ENCODE results near the gene LRRC37A3.
"Not testable (repeated sequence)": the region's sequence is repeated elsewhere in the genome, so short reads cannot be mapped to it uniquely, and the experiment has no call there.

Gene LRRC37A3
- long read RNA-seq, donor 1: 0 reads
- long read RNA-seq, donor 2: 0 reads
- long read RNA-seq, donor 3, partial matches to known transcripts: 0 of 1 reads
- long read RNA-seq, donor 3, other reads (novel, unspliced or antisense): 0 of 1 reads
- long read RNA-seq, donor 4, partial matches to known transcripts: 7 of 8 reads
- long read RNA-seq, donor 4, other reads (novel, unspliced or antisense): 0 of 8 reads
- long read RNA-seq, donor 5: 0 reads
- long read RNA-seq, donor 6: 0 reads
- long read RNA-seq, donor 7: 0 reads
- long read RNA-seq, donor 8, full-length matches to known transcripts: 1 of 1 reads
- long read RNA-seq, donor 8, partial matches to known transcripts: 0 of 1 reads
- long read RNA-seq, donor 8, other reads (novel, unspliced or antisense): 0 of 1 reads

- DNase-seq: peak; percentile 99
Observed at GRCh38 chr17:64919289-64920025, at the start of gene LRRC37A3. Gene LRRC37A3, minus strand, starts transcription at chr17:64919478. Its CDS starts 22,221 bp downstream, at chr17:64897257.

GRCh38 chr17:64965873-64966287 lies 46.6 kb upstream of the LRRC37A3 start:
- peak; percentile 72 for DNase-seq

- DNase-seq: not testable (repeated sequence)
Observed at GRCh38 chr17:64965256-64965872, 46.1 kb upstream of the LRRC37A3 start.

DNA sequence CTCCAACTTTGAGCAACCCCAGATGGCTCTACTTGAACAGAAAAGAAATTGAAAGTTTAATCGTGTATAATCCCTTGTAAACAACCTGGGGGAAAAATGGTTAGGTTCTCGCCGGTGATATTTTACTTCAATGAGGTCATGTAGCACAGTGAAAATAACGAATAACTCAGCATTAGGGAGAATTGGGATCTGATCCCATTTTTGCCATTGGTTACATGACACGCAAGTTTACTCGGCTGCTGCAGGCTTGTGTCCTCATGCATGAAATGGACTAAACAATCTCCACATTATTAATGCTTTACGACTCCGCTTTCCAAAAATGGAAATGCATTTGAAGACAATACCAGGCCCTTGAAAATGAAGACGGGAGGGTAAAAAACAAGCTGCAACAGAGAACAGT lies 45.5 kb upstream of the LRRC37A3 start:
- DNase-seq: no peak

- not testable (repeated sequence) for DNase-seq
Observed at GRCh38 chr17:64963814-64964213, 44.5 kb upstream of the LRRC37A3 start.

DNA sequence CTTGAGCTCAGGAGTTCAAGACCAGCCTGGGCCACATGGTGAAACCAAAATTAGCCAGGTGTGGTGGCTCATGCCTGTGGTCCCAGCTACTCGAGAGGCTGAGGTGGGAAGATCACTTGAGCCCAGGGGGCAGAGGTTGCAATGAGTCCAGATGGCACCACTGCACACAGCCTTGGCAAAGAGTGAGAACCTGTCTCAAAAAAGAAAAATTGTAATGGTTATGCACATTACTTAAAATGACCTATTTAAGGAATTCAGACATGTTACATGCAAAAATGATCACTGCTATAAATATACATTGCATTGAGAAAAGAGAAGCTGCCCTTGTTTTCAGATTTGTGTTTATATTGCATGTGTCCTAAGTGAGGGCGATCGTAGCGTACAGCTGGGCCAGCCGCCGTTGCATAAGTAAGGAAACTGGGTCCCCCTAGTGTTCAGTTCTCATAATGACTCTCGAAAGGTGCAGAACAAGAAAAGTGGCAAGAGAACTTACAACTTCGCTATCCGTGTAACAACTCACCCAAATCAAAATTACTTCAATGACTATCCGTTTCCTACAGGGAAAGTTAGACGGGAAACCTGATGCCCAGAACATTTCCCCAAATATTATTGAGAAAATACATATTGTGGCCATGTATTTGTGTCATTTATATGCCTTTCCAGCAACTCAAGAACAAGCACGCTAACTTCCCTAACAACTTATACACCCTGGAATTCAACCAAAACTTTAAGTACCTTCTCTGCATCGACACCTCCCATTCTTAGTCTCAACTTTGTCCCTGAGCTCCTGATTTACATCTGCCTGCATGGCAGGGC lies 42.5 kb upstream of the LRRC37A3 start:
- peak; percentile 35 for DNase-seq

GRCh38 chr17:64951877-64952276 lies 32.6 kb upstream of the LRRC37A3 start:
- DNase-seq: no peak

GRCh38 chr17:64950871-64951270 lies 31.6 kb upstream of the LRRC37A3 start:
- no peak for DNase-seq

- DNase-seq: no peak
Observed at GRCh38 chr17:64947152-64947551, 27.9 kb upstream of the LRRC37A3 start.

DNA sequence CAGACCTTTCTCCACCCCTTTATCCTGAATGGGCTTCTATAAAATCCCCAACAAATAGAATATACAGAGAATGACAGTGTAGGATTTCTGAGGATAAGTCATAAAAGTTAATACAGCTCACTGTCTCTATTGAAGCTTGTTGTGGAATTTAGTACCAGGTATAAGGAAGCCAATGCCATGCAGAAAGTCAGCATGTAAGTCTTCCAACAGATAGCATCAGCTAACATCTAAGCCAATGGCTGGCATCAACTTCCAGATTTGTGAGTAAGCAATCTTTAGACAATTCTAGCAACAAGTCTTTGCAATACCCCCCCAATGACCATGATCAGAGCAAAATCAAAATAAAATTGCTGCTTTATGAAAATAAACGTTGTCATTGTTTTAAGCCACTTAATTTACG lies 22.5 kb upstream of the LRRC37A3 start:
- no peak for DNase-seq

- no peak for DNase-seq
Observed at GRCh38 chr17:64941045-64941444, 21.8 kb upstream of the LRRC37A3 start.

- DNase-seq: no peak
Observed at GRCh38 chr17:64940055-64940454, 20.8 kb upstream of the LRRC37A3 start.

- DNase-seq: peak; percentile 33
Observed at GRCh38 chr17:64938925-64939474, 19.7 kb upstream of the LRRC37A3 start.

GRCh38 chr17:64938290-64938689 lies 19.0 kb upstream of the LRRC37A3 start:
- DNase-seq: no peak

GRCh38 chr17:64936117-64936516 lies 16.8 kb upstream of the LRRC37A3 start:
- DNase-seq: no peak

DNA sequence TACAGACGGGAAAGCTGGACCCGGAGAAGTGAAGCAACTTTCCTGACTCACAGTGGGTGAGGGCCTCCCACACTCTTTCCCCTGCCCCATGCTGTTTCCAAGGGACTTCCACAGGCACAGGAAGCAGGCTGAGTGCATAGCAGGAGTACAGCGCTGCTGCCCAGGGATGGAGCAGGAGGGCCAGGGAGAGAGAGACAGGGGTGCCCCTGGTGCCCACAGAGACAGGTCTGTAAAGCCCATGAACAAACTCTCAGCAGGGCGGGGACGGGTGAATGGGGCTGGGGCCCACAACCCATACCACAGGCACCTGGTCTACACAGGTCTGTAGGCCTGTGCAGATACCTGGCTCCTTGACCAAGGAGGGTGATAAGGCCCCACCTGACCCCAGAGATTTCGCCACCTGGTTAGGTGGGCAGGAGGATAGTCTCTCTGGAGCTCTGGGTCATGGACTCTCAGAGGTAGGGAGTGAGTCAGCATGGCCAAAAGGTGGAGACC lies 15.1 kb upstream of the LRRC37A3 start:
- not testable (repeated sequence) for DNase-seq

DNA sequence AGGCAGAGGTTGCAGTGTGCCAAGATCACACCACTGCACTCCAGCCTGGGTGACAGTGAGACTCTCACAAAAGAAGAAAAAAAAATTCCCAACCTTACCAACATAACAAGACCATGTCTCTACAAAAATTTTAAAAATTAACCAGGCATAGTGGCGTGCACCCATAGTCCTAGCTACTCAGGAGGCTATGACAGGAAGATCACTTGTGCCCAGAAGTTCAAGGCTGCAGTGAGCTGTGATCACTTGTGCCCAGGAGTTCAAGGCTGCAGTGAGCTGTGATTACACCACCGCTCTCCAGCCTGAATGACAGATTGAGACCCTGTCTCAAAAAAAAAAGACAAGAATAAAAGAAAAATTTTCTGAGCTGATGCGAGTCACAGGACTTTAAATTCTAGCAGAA lies 13.6 kb upstream of the LRRC37A3 start:
- not testable (repeated sequence) for DNase-seq

GRCh38 chr17:64930374-64930773 lies 11.1 kb upstream of the LRRC37A3 start:
- not testable (repeated sequence) for DNase-seq

DNA sequence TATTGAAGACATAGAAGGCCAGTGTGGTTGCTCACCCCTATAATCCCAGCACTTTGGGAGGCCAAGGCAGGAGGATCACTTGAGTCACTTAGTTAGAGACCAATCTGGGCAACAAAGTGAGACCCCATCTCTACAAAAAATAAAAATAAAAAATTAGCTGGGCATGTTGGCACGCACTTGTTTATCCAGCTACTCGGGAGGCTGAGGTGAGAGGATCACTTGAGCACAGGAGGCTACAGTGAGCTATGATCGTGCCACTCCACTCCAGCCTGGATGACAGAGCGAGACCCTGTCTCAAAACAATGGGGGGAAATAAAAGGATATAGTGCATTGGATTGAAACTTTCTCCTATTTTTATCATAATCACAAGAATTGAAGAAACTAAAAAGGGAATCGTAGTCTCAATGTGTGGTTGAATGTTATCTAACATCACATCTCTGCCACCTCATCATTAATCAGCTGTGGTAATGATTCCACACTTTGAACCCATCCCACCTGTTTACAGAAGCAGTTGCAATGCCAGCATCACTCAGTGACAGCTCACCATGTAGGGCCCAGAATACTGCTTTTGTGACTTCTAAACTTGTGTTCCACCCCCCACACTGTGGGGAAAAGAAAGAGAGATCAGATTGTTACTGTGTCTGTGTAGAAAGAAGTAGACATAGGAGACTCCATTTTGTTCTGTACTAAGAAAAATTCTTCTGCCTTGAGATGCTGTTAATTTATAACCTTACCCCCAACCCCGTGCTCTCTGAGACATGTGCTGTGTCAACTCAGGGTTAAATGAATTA lies 10.3 kb upstream of the LRRC37A3 start:
- not testable (repeated sequence) for DNase-seq

GRCh38 chr17:64928701-64929100 lies 9.4 kb upstream of the LRRC37A3 start:
- not testable (repeated sequence) for DNase-seq

DNA sequence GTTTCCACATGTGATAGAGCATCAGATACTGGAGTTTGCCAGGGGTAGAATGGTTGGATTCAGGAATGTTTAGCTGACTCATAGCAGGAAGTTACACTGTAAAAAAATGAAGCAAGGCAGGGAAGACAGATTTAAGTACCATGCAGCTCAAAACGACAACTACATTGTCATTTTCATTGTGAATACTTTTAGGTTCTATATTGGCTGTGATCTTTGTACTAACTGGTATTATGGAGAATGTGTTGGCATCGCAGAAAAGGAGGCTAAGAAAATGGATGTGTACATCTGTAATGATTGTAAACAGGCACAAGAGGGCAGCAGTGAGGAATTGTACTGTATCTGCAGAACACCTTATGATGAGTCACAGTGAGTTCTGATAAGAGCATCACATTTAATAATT lies 8.2 kb upstream of the LRRC37A3 start:
- DNase-seq: peak; percentile 10
